GM12801 (cell line): Measurements from ENCODE around the gene SLIT3.

Experiments
- CTCF ChIP-seq: IDR thresholded peaks from one replicate; pipeline ENCODE4 v1.5.1; 2011; ENCODE audit warnings: control low read depth; ENCODE audit not compliant: insufficient read length; ENCODE audit errors: extremely low read depth

Gene SLIT3

DNA sequence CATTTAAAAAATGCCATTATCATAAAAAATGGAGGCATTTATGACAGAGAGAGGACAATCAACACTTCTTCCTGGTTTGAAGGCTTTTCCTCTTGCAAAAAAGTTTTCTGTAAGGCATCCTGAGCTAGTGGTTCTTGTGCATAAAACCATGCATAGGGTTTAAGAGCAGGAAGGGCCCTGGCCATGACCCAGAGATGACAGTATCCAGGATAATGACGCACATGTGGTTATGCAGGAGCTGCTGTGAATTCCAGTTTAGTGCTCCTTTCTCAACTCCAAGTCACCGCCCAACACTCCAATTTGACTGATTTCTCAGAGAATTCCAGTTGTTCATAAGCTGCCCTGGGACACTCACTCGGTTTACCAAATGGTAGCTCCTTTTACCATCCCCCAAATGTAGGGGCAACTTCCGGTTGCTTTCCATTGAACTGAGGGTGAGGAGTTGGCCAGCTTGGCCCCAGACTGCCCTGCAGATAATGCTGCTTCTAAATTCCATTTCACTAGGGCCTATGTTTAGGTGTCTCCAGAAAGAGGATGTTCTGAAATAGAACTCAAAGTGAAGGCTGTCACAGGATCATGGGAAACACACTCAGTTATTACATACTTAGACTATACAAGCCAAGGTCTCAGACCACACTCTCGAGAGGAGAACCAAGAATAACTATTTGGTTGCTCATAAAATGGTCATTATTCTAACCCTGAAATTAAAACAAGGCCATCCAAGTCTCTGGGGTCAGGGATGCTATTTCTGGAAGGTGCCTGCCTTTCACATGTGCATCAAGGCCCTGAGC lies 179.1 kb downstream of the SLIT3 start:
- TF ChIP-seq CTCF, result no peak

DNA sequence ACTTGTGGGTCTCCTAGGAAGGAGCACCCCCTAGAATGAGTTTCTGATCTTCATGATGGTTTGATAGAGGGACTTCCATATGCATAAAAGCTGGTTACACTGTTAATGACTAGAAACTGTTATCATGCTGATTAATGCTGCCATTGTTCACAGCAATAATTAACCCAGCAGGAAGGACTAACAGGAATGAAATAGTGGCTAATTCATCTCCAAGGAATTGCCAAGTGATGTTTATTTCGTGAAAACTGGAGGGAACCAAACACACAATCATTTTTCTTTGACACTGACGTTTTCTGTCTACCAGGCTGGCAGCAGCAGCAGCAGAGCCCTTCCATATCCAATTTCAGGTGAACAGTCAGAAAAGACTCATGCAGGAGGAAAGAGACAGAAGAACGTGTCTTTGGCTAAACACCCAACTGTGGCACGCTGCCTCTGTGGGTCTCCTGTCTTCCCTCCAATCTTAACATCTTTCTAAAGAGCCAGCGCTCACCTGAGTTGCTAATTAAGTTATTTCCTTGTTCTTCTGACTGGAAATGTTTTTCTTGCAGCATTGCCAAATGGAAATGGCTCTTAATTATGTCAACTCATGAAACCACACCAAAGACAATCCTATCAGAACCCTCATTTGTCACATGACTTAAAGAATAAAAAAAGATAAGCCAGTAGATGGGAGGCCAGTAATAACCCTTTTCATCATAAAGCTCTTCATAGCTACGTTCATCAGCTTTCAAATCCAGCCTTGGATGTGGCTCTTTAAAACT lies 181.5 kb downstream of the SLIT3 start:
- no peak for TF ChIP-seq CTCF

GRCh38 chr5:169116961-169117461 lies 183.9 kb downstream of the SLIT3 start:
- TF ChIP-seq CTCF, result no peak

DNA sequence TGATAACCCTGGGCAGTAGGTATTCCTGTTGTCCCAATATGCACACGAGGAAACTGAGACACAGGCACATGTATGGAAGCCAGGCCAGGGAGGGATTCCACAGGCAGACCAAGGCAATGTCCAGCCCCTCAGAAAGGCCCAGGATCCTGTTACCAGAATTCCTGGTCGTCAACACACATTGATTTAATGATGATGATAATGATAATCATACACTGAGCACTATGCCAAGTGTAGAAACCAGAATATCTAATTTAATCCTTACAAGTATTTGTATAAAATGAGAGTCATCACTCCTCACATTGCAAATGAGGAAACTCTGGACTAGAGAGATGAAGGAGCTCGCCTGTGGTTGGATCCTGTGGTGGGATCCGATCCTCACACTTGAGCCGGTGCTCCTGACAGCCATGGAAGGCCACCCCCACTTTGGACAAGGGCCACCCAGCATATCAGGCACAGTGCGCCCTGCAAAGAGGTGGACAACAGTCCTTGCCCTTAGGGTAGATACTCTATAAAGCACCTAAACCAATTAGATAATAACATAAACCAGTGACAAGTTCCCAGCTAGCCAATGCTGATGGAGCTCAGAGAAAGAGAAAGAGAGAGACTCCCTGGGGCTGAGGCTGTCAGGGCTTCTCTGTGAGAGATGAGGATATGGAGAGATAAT lies 185.3 kb downstream of the SLIT3 start:
- no peak for TF ChIP-seq CTCF

- TF ChIP-seq CTCF, result no peak
These were observed 186.4 kb downstream of the SLIT3 start for GRCh38 chr5:169114466-169115065.

- TF ChIP-seq CTCF, result no peak
These were observed 188.9 kb downstream of the SLIT3 start for GRCh38 chr5:169112016-169112415.
